ACC112 (cell line): ENCODE measurements around the gene CYP46A1.

Source experiments
- H2AFZ ChIP-seq: fragments of 200-600 bp; sonication (generic); one replicate; pipeline ENCODE4 v1.6.0; 2017; ENCODE audit warnings: antibody characterized with exemption, low read length; ENCODE audit not compliant: unreplicated experiment
- H3K27ac ChIP-seq: fragments of 200-600 bp; sonication (generic); 2 replicates; pipeline ENCODE4 v1.5.1; 2014; ENCODE audit warnings: low read depth, mild to moderate bottlenecking, antibody characterized with exemption, low read length, moderate library complexity
- H3K27me3 ChIP-seq: fragments of 200-600 bp; sonication (generic); 2 replicates; pipeline ENCODE4 v1.6.1; 2014; ENCODE audit warnings: mild to moderate bottlenecking, antibody characterized with exemption, low read length, moderate library complexity, mixed read lengths; ENCODE audit not compliant: insufficient read depth
- H3K36me3 ChIP-seq: fragments of 200-600 bp; sonication (generic); 2 replicates; pipeline ENCODE4 v1.6.1; 2016; ENCODE audit warnings: mild to moderate bottlenecking, antibody characterized with exemption, low read length, moderate library complexity, mixed read lengths; ENCODE audit not compliant: insufficient read depth
- H3K4me1 ChIP-seq: fragments of 200-600 bp; sonication (generic); one replicate; pipeline ENCODE4 v1.6.1; 2016; ENCODE audit warnings: low read length, mixed read lengths; ENCODE audit not compliant: insufficient read depth, unreplicated experiment, control insufficient read depth
- H3K4me3 ChIP-seq: fragments of 200-600 bp; sonication (generic); 2 replicates; pipeline ENCODE4 v1.5.1; 2014; ENCODE audit warnings: mild to moderate bottlenecking, low read depth, low read length
- H3K79me2 ChIP-seq: fragments of 200-600 bp; sonication (generic); one replicate; pipeline ENCODE4 v1.6.0; 2016; ENCODE audit warnings: low read length; ENCODE audit not compliant: control insufficient read depth, unreplicated experiment, insufficient read depth

The CYP46A1 gene

DNA sequence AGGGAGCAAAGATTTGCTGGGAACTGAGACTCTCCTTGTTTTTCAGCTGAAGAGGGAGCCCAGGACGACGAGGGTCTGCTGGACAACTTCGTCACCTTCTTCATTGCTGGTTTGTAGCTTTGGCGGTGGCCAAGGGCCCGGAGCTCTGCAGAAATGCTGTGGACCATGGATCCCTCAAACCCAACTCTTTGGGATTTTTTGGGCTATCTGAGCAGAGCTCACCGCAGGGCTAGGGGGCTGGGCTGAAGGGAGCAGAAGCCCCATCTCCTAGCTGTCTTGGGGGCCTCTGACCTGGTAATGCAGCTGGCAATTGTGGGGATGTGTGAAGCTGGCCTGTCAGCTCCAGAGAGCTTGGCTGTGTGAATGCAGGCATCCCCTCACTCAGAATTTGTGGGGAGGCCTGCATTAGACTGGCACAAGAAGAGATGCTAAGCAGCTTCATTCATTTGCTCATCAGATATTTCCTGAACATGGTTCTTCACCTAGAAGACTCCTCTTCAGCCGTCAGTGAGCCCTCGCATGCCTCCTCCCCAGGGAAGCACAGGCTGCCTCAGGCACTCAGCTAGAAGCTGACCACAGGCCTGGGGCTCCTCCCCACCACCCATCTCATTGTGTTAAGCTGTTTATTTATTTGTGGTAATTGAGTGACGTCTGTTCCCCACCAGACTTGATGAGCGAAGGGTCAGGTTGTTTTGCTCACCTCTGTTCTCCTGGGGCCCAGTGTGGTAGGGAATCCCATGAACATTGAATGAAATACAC, 32.2 kb downstream of the CYP46A1 start:
- peaks cover 22% of the 10 kb centered on the region for H3K27me3 ChIP-seq
- H3K79me2 ChIP-seq: no peaks in the 10 kb centered on the region
- H2AFZ ChIP-seq: no peak overlapping the region
- H3K36me3 ChIP-seq: no peaks in the 10 kb centered on the region
- H3K27ac ChIP-seq: no peak overlapping the region
- H3K4me1 ChIP-seq: no peaks in the 10 kb centered on the region
- no peak overlapping the region for H3K4me3 ChIP-seq

DNA sequence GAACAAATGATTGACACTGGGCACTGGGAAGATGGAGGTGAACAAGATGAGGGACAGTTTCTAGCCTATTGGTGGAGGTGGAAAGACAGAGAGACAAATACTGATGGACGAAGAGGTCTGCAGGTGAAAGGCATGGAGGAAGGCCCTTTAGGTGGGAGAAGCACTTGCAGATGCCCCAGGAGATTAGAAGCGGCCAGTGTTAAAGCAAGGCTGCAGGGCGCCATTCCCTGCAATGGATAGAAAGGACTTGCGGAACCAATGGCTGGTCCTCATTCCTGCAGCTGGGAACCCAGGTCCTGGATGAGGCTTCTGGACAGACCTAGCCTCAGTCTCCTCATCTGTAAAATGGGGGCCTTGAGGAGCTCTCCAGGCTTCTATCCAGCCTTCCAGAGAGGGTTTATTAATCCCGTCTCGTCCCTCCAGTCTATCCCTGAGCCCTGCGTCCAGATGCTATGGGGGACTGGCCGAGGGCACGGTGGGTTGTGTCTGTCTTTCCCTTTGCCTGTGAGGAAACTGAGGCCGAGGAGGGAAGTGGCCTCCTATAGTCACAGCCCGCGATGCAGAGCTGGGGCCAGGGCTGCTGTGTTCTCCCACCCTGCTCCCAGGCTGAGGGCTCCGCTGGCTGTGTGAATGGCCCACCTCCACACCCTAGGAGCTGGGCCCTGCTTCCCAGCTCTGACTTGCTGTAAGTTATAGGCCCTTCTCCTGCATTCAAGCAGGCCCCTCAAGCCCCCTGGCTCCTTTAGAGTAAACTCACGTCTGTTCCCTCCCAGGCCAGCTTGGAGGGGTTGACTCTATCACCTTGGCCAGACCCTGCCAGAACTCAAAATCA, 33.0 kb downstream of the CYP46A1 start:
- Histone ChIP-seq H3K4me1 (no peaks in the 10 kb centered on the region), H3K27me3 (peaks cover 14% of the 10 kb centered on the region), H3K27ac (no peak overlapping the region), H3K36me3 (no peaks in the 10 kb centered on the region), H3K79me2 (no peaks in the 10 kb centered on the region), H2AFZ (no peak overlapping the region), H3K4me3 (no peak overlapping the region)

DNA sequence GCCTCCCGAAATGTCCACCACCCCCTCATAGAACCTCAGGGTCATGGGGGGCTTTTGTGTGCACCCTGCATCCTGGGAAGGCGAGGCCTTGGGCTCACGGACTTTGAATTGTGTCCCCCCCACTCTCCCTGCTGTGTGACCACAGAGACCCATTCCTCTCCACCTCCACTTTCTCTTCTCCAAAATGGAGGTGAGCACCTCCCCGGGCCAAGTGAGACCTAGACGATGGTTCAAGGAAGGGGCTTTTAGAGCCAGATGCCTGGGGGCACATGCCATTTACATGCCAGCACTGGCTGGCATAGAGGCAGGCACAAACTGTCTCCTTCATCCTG, 33.5 kb downstream of the CYP46A1 start:
- Histone ChIP-seq H3K27me3 (peaks cover 9% of the 10 kb centered on the region; the same call in 1 of the 2 replicates), H3K4me1 (no peaks in the 10 kb centered on the region), H3K36me3 (no peaks in the 10 kb centered on the region), H3K27ac (no peak overlapping the region), H2AFZ (no peak overlapping the region), H3K4me3 (no peak overlapping the region), H3K79me2 (no peaks in the 10 kb centered on the region)

DNA sequence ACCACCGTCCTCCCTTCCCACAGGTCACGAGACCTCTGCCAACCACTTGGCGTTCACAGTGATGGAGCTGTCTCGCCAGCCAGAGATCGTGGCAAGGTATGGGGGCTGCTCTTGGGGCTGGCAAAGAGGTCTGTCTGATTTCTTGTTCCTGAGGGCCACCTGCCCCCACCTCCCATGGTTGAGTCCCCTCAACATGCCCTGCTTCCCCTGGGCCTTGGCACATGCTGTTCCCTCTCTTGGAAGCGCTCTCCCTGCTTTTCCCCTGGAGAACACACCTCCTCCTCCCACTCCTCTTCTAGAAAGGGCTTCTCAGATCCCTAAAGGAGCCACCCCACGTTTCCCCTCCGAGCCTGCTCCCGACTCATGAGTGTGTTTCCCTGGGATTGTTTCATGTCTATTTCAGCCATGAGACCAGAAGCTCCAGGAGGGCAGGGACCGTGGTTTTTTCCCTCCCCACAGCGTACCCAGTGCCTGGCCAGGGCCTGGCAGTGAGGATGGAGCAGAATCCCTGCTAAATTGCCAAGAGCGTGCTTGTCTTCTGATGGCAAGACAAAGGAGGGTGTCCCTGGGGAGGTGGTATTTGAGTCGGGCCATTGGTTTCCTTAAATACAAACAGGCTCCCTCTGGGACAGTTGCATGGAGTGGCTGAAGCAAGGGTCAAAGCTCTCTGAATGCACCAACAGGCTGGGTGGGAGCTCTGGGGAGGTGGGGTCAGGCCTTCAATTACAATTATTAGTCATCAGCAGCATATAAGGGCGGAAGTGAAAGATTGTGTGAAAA, 34.1 kb downstream of the CYP46A1 start:
- H3K27ac ChIP-seq: no peak overlapping the region
- no peaks in the 10 kb centered on the region for H3K4me1 ChIP-seq
- H3K27me3 ChIP-seq: 0 out of 2 replicates have a peak, but pooled peaks cover 6% of the 10 kb centered on the region
- no peak overlapping the region for H3K4me3 ChIP-seq
- H3K79me2 ChIP-seq: no peaks in the 10 kb centered on the region
- H3K36me3 ChIP-seq: no peaks in the 10 kb centered on the region
- no peak overlapping the region for H2AFZ ChIP-seq

DNA sequence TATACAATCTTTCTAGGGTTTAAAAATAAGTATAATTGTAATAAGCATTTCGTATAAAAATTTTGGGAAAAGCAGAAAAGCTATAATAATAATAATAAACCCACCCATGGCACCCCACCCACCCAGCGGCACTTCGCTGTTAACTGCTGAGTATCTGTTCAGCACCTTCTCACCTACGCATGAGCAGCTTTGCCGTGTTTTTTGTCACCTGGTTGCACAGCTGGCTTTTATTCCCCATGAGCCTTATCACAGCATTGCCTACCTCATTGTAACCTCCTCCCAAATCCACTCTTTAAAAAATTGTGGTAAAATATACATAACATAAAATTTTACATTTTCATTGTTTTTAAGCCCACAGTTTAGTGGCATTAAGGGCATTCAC, 34.7 kb downstream of the CYP46A1 start:
- Histone ChIP-seq H3K27me3 (0 out of 2 replicates have a peak, but pooled peaks cover 6% of the 10 kb centered on the region), H2AFZ (no peak overlapping the region), H3K36me3 (no peaks in the 10 kb centered on the region), H3K79me2 (no peaks in the 10 kb centered on the region), H3K4me1 (no peaks in the 10 kb centered on the region), H3K4me3 (no peak overlapping the region), H3K27ac (no peak overlapping the region)

DNA sequence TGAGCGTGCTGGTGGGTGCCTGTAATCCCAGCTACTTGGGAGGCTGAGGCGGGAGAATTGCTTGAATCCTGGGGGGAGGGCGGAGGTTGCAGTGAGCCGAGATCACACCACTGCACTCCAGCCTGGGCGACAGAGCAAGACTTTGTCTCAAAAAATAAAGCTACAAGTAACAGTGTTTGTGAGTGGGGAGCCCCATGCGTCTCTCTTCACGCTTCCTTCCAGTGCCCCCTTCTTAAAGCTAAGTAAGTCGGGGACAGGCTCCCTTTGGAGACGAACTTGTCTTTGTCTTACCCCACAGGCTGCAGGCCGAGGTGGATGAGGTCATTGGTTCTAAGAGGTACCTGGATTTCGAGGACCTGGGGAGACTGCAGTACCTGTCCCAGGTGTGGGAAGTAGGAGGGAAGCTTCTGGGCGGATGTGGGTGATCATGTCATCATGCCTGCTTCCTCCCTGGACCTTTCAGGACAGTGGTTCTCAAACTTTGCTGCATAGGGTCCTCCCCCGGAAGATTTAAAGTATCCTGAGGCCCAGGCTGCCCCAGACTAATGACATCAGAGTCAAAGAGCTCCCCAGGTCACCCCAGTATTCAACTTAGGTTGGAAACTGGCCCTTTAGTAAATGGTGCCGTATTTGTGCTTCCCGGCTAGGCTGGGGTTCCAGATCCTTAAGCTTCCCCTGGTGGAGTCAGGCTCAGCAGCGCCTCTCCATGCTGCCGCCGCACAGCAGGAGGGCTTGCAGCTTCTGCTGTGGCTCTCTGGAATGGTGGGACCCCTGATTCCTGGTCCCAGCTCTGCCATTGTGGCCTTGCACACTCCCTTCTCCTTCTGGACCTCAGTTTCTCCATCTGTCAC, 37.1 kb downstream of the CYP46A1 start:
- Histone ChIP-seq H2AFZ (no peak overlapping the region), H3K79me2 (no peaks in the 10 kb centered on the region), H3K27ac (no peak overlapping the region), H3K36me3 (no peaks in the 10 kb centered on the region), H3K27me3 (no peaks in the 10 kb centered on the region), H3K4me3 (no peak overlapping the region), H3K4me1 (no peaks in the 10 kb centered on the region)

DNA sequence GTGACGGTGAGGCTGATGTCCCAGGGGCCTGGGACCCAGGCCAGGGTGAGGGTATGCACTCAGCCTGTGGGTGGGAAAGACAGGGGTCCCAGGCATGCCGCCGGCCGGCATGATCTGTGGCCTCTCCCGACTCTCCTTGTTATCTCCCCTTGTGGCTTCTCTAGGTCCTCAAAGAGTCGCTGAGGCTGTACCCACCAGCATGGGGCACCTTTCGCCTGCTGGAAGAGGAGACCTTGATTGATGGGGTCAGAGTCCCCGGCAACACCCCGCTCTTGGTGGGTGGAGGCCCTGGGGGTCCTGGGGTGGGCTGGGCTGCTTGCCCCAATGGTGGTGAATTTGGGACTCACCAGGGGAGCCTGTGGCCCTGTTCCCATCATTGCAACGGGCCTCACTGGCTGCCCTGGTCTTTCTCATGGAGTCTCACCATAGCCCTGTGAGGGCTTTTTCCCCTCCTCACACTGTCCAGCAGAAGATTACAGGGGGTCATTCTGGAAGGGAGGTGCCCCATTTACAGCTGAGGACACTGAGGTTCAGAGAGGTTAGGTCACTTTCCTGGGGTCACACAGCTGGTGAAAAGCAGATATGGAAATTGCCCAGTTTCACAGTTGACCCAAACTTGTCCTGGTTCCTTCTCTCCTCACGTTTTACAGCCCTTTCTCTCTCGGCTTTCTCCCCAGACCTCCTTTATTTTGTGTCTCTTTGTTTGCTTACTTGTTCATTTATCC, 37.9 kb downstream of the CYP46A1 start:
- no peak overlapping the region for H3K27ac ChIP-seq
- H2AFZ ChIP-seq: no peak overlapping the region
- no peaks in the 10 kb centered on the region for H3K4me1 ChIP-seq
- no peak overlapping the region for H3K4me3 ChIP-seq
- no peaks in the 10 kb centered on the region for H3K27me3 ChIP-seq
- no peaks in the 10 kb centered on the region for H3K36me3 ChIP-seq
- no peaks in the 10 kb centered on the region for H3K79me2 ChIP-seq

DNA sequence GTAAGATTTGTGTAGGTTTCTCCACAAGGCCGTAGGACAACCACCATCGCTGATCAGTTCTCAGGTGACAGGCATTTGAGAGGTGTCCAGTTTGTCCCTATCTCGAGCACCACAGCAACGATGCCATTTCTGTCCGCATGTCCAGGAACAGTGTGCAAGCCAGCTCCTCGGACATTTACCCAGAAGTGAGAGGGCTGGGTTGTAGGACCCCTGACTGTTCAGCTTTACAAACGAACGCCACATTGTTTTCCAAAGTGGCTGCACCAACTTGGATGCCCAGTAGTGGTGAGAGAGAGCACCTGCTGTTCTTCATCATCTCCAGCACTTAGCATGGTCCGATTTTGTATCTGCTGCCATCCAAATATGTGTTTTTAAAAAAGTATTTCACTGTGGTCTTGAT, 38.6 kb downstream of the CYP46A1 start:
- no peak overlapping the region for H3K27ac ChIP-seq

DNA sequence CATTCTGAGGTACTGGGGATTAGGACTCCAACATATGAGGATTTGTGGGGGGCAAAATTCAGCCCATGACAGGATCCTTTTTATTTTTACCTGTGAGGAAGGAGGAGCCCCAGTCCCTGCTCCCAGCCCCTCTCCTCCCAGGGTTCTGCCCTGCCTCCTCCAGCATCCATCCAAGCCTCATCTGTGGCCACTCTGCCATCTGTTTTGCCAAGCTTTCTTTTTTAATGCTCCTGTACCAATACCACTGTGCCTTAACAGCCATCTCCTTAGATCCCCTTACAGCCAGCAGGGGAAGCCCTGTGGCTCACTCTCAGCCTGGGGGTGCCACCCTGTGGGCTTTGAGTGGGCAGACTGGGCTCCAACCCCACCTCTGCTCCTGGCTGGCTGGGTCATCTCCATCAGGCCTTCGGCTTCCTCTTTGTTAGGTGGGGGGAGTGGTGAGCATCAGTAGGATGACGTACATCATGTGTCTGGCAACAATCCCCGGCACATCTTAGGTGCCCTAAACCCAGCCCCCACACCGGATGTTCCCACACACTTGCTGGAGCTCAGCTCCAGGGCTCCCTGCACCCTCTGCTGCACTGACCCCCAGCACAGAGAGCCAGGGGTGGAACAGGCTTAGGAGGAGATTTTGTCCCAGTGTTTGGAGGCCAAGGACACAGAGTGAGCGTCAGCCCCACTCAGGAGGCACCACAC, 40.2 kb downstream of the CYP46A1 start:
- Histone ChIP-seq H3K4me3 (no peak overlapping the region), H3K79me2 (no peaks in the 10 kb centered on the region), H3K27ac (no peak overlapping the region), H3K36me3 (no peaks in the 10 kb centered on the region), H3K27me3 (no peaks in the 10 kb centered on the region), H3K4me1 (no peaks in the 10 kb centered on the region), H2AFZ (no peak overlapping the region)

More for the DNA sequence above, 38.6 kb downstream of the CYP46A1 start:
- no peak overlapping the region for H2AFZ ChIP-seq
- no peaks in the 10 kb centered on the region for H3K27me3 ChIP-seq
- no peak overlapping the region for H3K4me3 ChIP-seq
- H3K4me1 ChIP-seq: no peaks in the 10 kb centered on the region
- H3K36me3 ChIP-seq: no peaks in the 10 kb centered on the region
- no peaks in the 10 kb centered on the region for H3K79me2 ChIP-seq
